HG03139 (cell line): ENCODE data around the gene AIG1.

ENCODE experiments used
- ATAC-seq: cut with Tn5 transposase; IDR thresholded peaks from one replicate; pipeline ENCODE4 v1.9.1; 2021; ENCODE audit not compliant: unreplicated experiment

Gene AIG1

GRCh38 chr6:143261899-143262436 is 201.3 kb downstream of the AIG1 start:
- no peak for ATAC-seq

DNA sequence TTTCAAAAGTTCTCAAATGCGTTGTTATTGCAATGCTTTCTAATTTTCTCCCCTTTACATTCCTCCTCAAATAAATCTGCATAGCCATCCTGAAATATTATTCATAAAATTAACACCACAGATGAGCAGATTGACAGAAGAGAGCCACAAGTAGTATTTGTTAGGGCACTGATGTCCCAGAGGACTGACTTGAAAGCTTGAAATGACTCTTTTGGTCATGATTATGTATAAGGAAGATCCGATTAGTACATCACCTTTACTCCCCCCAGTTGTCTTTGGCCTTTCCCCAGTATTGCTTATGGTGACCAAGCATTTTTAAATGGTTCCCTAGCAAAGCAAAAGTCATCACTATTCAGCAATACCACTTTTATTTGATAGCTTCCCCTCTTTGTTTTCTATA is 202.2 kb downstream of the AIG1 start:
- ATAC-seq = no peak

- ATAC-seq = no peak
These were observed 203.7 kb downstream of the AIG1 start for GRCh38 chr6:143264379-143264778.

- no peak for ATAC-seq
These were observed 204.5 kb downstream of the AIG1 start for GRCh38 chr6:143264986-143265764.

GRCh38 chr6:143267760-143268159 is 207.1 kb downstream of the AIG1 start:
- no peak for ATAC-seq

DNA sequence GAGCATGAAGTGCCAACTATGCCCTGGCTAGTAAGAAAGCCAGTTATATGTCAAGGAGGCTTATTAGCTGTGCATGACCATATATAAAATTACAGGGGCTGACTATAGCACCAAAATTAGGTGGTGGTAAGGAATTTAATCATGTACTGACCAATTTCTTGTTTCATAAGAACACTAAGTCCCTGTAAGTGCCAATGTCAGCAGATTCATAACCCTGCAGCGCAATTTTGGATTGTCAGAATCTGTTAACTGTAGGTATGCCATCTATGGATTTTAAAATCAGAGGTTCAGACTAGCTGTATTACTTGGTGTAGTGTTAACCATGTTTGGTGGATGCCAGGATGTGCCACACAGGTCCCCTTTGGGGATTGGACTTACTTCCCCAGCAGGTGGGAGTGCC is 207.8 kb downstream of the AIG1 start:
- no peak for ATAC-seq

GRCh38 chr6:143270026-143270425 is 209.3 kb downstream of the AIG1 start:
- no peak for ATAC-seq

DNA sequence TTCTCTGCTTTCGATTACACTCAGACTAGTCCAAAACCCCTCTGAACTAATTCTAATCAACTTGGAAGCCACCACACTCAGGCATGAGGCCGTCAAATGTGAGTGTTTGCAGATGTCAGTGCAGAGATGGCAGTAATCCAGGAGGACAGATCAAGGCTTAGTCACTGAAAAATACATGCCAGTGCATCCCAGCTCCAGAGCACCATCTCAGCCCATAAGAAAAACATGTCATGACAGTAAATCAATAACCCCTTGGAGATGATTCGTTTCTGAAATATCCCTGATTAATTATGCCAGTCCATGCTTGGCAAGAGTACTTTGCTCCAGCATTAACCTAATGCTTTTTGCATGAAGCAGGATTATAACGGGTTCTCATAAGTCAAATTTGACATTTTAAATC is 210.3 kb downstream of the AIG1 start:
- ATAC-seq = no peak

GRCh38 chr6:143276436-143276835 is 215.7 kb downstream of the AIG1 start:
- ATAC-seq = peak; percentile 94

GRCh38 chr6:143279385-143279784 is 218.7 kb downstream of the AIG1 start:
- no peak for ATAC-seq

GRCh38 chr6:143283887-143284645 is 223.4 kb downstream of the AIG1 start:
- no peak for ATAC-seq

- no peak for ATAC-seq
These were observed 225.6 kb downstream of the AIG1 start for GRCh38 chr6:143286251-143286795.

- ATAC-seq = no peak
These were observed 228.2 kb downstream of the AIG1 start for GRCh38 chr6:143288923-143289322.

DNA sequence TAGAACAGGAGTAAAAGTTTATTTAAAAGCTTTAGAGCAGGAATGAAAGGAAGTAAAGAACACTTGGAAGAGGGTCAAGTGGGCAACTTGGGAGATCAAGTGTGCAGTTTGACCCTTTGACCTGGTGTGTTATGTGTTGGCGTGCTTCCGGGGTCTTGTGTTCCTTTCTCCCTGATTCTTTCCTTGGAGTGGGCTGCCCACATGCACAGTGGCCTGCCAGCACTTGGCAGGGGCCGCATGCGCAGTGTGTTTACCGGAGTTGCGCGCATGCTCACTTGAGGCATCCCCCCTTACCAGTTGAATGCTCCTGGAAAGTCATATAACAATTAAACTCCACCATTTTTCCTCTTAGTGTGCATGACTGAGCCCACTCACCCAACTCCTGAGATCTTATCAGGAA is 229.5 kb downstream of the AIG1 start:
- ATAC-seq = no peak

- no peak for ATAC-seq
These were observed 232.8 kb downstream of the AIG1 start for GRCh38 chr6:143293523-143293922.

DNA sequence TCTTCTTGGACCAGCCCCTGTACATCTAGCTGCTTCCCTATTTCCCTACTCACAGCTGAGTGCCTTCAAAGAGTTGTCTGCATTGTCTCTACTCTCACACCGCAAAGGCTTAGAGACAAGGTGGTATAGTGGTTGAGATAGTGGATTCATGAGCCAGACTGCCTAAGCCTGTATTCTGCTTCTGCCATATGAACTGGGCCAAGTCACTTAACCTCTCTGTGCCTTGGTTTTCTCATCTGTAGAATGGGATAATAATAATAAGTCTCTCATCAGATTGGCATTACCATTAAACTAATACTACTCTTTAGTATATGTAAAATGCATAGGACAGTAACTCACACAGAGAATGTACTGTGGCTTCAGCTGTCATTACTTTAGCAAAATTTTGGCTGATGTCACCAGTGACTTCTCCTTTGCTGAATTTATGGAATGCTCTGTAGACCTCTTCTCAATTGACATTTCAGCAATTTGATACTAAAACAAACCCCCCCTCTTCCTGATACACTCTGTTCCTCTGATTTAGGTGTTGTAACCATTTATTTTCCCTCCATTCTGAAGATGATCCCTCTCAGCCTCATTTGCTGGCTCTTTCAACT is 233.7 kb downstream of the AIG1 start:
- ATAC-seq = no peak

DNA sequence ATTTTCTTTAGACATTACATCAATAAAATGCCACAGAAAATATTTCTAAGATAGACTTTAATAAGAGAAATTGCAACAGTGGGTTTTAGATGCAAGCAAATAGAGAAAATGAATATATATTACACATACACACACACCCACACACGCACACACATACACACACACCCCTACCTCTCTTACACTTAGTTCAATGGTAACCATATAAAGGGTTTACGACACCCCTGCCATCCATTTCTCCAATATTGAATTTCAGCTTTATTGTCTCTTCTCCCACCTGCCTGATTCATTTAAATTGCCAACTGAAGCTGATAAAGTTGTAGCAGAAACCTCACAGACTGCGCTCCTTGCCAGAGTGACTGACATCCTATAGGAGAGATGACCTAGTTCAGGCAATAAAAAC is 235.2 kb downstream of the AIG1 start:
- no peak for ATAC-seq

- ATAC-seq = no peak
These were observed 237.4 kb downstream of the AIG1 start for GRCh38 chr6:143298071-143298470.

- no peak for ATAC-seq
These were observed 238.8 kb downstream of the AIG1 start for GRCh38 chr6:143299253-143300166.

- no peak for ATAC-seq
These were observed 240.5 kb downstream of the AIG1 start for GRCh38 chr6:143301188-143301587.
